Spleen (tissue), 11 donors: Measurements from ENCODE around the gene GSDME. TPM values are rescaled to one million over a fixed set of nuclear protein-coding genes. Genes with fewer than 3 reads are reported as not detected.

Source experiments
- DNase-seq: peaks from one replicate; pipeline ENCODE4 v3.0.0-alpha.2; 2020
- H3K27ac ChIP-seq, 8 donors: fragments of 200-600 bp; sonication (generic) in 7 of 8; 1 replicate in 4 of 8; 2 replicates in 4 of 8; pipeline versions ENCODE4 v1.5.0 to v1.8.0; 2016 to 2021; ENCODE audit warnings: inconsistent platforms in 4 of 8, mild to moderate bottlenecking in 4 of 8, moderate library complexity in 1 of 8
- H3K27me3 ChIP-seq, 7 donors: fragments of 200-600 bp; sonication (generic) in 6 of 7; replicated peaks in 1 of 7; 1 replicate in 4 of 7; 2 replicates in 3 of 7; pipeline versions ENCODE4 v1.5.0 to v1.8.0; 2016 to 2021; ENCODE audit warnings: inconsistent platforms in 3 of 7, mild to moderate bottlenecking in 1 of 7
- H3K36me3 ChIP-seq, 6 donors: fragments of 200-600 bp; sonication (generic) in 5 of 6; 1 replicate in 4 of 6; 2 replicates in 2 of 6; pipeline versions ENCODE4 v1.5.0 to v1.8.0; 2016 to 2021; ENCODE audit warnings: inconsistent platforms in 2 of 6
- H3K4me1 ChIP-seq, 6 donors: fragments of 200-600 bp; sonication (generic) in 5 of 6; 1 replicate in 3 of 6; 2 replicates in 3 of 6; pipeline versions ENCODE4 v1.5.0 to v1.8.0; 2016 to 2021; ENCODE audit warnings: inconsistent platforms in 3 of 6
- H3K4me3 ChIP-seq, 8 donors: fragments of 200-600 bp; sonication (generic) in 7 of 8; 1 replicate in 4 of 8; 2 replicates in 4 of 8; pipeline versions ENCODE4 v1.5.0 to v1.8.0; 2016 to 2021; ENCODE audit warnings: inconsistent platforms in 4 of 8, mild to moderate bottlenecking in 4 of 8, moderate library complexity in 2 of 8
- H3K9me3 ChIP-seq, 8 donors: fragments of 200-600 bp; sonication (generic) in 7 of 8; 1 replicate in 4 of 8; 2 replicates in 4 of 8; pipeline versions ENCODE4 v1.5.0 to v1.8.0; 2016 to 2021; ENCODE audit warnings: inconsistent platforms in 4 of 8
- CTCF ChIP-seq, 11 experiments: fragments of 200-600 bp in 7 of 11; fragments of 450-650 bp in 4 of 11; sonication (generic) in 4 of 11; IDR thresholded peaks in 8 of 11; conservative IDR thresholded peaks in 3 of 11; 1 replicate in 7 of 11; 2 replicates in 4 of 11; pipeline versions ENCODE4 v1.4.0 to v1.8.0; 2016 to 2021; ENCODE audit warnings: antibody characterized with exemption in 11 of 11, inconsistent platforms in 4 of 11, mild to moderate bottlenecking in 1 of 11
- POLR2A ChIP-seq, 3 donors: fragments of 450-650 bp; IDR thresholded peaks; one replicate each; pipeline ENCODE4 v1.5.1; 2017; ENCODE audit warnings: antibody characterized with exemption in 3 of 3, mild to moderate bottlenecking in 1 of 3
- POLR2AphosphoS5 ChIP-seq, 3 donors: sonication (generic); formaldehyde crosslinking; IDR thresholded peaks; one replicate each; pipeline ENCODE4 v1.5.1; 2017; ENCODE audit warnings: antibody characterized with exemption in 3 of 3
- WGBS, 5 donors: extraction: QIAGEN DNeasy Blood & Tissue Kit in 3 of 5; methylation state at CpG; one replicate each; pipeline versions ENCODE4 v1.1.5 to v1.1.7; 2013 to 2018; 5-methylcytosine and 5-hydroxymethylcytosine counted together
- intact Hi-C: fragments of 100-400 bp; cut with DNase I; formaldehyde crosslinking; loops from one replicate; pipeline ENCODE4 v1.15.0; 2023; ENCODE audit warnings: low total_unique reads
- polyA plus RNA-seq, 3 donors: library from polyadenylated mRNA; stranded (reverse); fragments of 200-250 nt; gene quantifications; one replicate each; pipeline ENCODE4 v1.2.1, GENCODE V29; 2013
- total RNA-seq, 7 donors: library from RNA; depleted of rRNA in 3 of 7; stranded (reverse); fragments of >200 nt in 3 of 7; fragmentation: NEBNext Ultra II Directional in 4 of 7; extraction: Animal tissue kit (Norgen Biotek cat#: 25700) in 4 of 7; gene quantifications; one replicate each; pipeline versions ENCODE4 v1.1.0 to v1.2.1, GENCODE V29; 2016 to 2021
- donor health status: healthy with polysubstance abuse.
- donor health status: DM: no; HTN: no; CAD: no; lungs with moderate emphysema.
- donor health status: DM: no; HTN: no; CAD: no.
- donor health status: Bipolar disorder and iron deficiency.
- donor health status: healthy.
- donor health status: DM: no; HTN: no; CAD: no.
- donor health status: DM: yes; HTN: yes; CAD: no.

GSDME gene
- total and polyA plus RNA-seq, 10 donors = 2.3 to 9.7 (median 4.2) TPM

GRCh38 chr7:24800073-24800472 lies 42.8 kb upstream of the GSDME start:
- no peak overlapping the region for H3K4me3 ChIP-seq
- H3K9me3 ChIP-seq = no peaks in the 10 kb centered on the region
- no peaks in the 10 kb centered on the region for H3K4me1 ChIP-seq
- no peak for DNase-seq
- no peak overlapping the region for H3K27ac ChIP-seq
- TF ChIP-seq POLR2AphosphoS5 (IDR thresholded peaks at IDR 0.05) (no peak), CTCF (IDR thresholded peaks at IDR 0.05 in 8 of 11, conservative IDR thresholded peaks at IDR 0.05 in 3 of 11) (no peak), POLR2A (IDR thresholded peaks at IDR 0.05) (no peak)
- 91 to 97% (median 93%) methylated on average over 6 of the region's 6 CpGs for WGBS, 5 donors
- H3K36me3 ChIP-seq = peaks cover 0 to 74% (median 19%) of the 10 kb centered on the region in 6 donors
- H3K27me3 ChIP-seq = peaks cover 0 to 4% (median 0%) of the 10 kb centered on the region in 7 donors
- intact Hi-C loops = no loop called here

GRCh38 chr7:24799506-24799905 lies 42.2 kb upstream of the GSDME start:
- WGBS, 5 donors = 75 to 90% (median 84%) methylated on average over 3 of the region's 3 CpGs
- Histone ChIP-seq H3K9me3 (no peaks in the 10 kb centered on the region), H3K27ac (no peak overlapping the region), H3K4me1 (peaks cover 0 to 1% (median 0%) of the 10 kb centered on the region in 6 donors), H3K4me3 (no peak overlapping the region), H3K36me3 (peaks cover 0 to 68% (median 19%) of the 10 kb centered on the region in 6 donors), H3K27me3 (peaks cover 0 to 4% (median 0%) of the 10 kb centered on the region in 7 donors)
- no peak for DNase-seq
- no peak for TF ChIP-seq CTCF (IDR thresholded peaks at IDR 0.05 in 8 of 11, conservative IDR thresholded peaks at IDR 0.05 in 3 of 11)
- TF ChIP-seq POLR2A (IDR thresholded peaks at IDR 0.05) = no peak
- no peak for TF ChIP-seq POLR2AphosphoS5 (IDR thresholded peaks at IDR 0.05)
- intact Hi-C loops = no loop called here

- Histone ChIP-seq H3K9me3 (no peaks in the 10 kb centered on the region), H3K4me3 (no peak overlapping the region), H3K4me1 (peaks cover 0 to 8% (median 0%) of the 10 kb centered on the region in 6 donors), H3K36me3 (peaks cover 0 to 56% (median 10%) of the 10 kb centered on the region in 6 donors), H3K27me3 (peaks cover 0 to 4% (median 0%) of the 10 kb centered on the region in 7 donors), H3K27ac (no peak overlapping the region)
- no peak for DNase-seq
- 80 to 91% (median 88%) methylated on average over 4 of the region's 4 CpGs for WGBS, 5 donors
- intact Hi-C loops = no loop called here
- TF ChIP-seq POLR2A (IDR thresholded peaks at IDR 0.05) = no peak
- TF ChIP-seq CTCF (IDR thresholded peaks at IDR 0.05 in 8 of 11, conservative IDR thresholded peaks at IDR 0.05 in 3 of 11) = no peak
- no peak for TF ChIP-seq POLR2AphosphoS5 (IDR thresholded peaks at IDR 0.05)
Measured at GRCh38 chr7:24798261-24798660, 41.0 kb upstream of the GSDME start.

- Histone ChIP-seq H3K27me3 (peaks cover 0 to 4% (median 0%) of the 10 kb centered on the region in 7 donors), H3K36me3 (peaks cover 0 to 46% (median 5%) of the 10 kb centered on the region in 6 donors), H3K27ac (no peak overlapping the region), H3K9me3 (no peaks in the 10 kb centered on the region), H3K4me1 (peaks cover 0 to 8% (median 0%) of the 10 kb centered on the region in 6 donors), H3K4me3 (no peak overlapping the region)
- TF ChIP-seq POLR2AphosphoS5 (IDR thresholded peaks at IDR 0.05) (no peak), POLR2A (IDR thresholded peaks at IDR 0.05) (no peak), CTCF (IDR thresholded peaks at IDR 0.05 in 8 of 11, conservative IDR thresholded peaks at IDR 0.05 in 3 of 11) (no peak)
- DNase-seq = no peak
- 91 to 98% (median 94%) methylated on average over 4 of the region's 4 CpGs for WGBS, 5 donors
- intact Hi-C loops = no loop called here
Measured at GRCh38 chr7:24797270-24797669, 40.0 kb upstream of the GSDME start.
